ENCODE data around the gene DVL3.

DVL3 gene

DNA sequence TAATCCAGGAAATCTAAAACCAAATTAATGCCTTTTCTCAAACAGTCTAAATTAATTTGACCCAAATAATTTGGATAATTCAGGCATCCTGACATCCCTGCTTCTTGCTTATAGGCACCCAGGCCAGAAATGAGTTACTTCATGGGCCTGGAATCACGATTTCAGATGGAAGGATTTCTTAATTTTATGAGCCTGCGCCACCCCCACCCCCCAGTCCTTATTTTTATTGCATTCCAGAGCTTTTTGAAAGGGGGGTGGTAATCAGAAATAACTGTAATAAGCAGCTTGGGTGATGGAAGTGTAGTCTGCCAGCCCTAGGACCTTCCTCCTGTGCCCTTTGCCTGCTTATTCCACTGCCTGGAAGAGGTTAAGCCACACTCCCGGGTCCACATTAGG lies 20.8 kb downstream of the DVL3 start:
- no peak for DNase-seq (ENCODE audit: low read depth)
- TF ChIP-seq POLR2A (IDR thresholded peaks at IDR 0.05; ENCODE audit: extremely low read depth, insufficient read length): no peak
- TF ChIP-seq MYC (IDR thresholded peaks at IDR 0.05; ENCODE audit: low read depth, low read length): no peak
- TF ChIP-seq, protein P1, sequence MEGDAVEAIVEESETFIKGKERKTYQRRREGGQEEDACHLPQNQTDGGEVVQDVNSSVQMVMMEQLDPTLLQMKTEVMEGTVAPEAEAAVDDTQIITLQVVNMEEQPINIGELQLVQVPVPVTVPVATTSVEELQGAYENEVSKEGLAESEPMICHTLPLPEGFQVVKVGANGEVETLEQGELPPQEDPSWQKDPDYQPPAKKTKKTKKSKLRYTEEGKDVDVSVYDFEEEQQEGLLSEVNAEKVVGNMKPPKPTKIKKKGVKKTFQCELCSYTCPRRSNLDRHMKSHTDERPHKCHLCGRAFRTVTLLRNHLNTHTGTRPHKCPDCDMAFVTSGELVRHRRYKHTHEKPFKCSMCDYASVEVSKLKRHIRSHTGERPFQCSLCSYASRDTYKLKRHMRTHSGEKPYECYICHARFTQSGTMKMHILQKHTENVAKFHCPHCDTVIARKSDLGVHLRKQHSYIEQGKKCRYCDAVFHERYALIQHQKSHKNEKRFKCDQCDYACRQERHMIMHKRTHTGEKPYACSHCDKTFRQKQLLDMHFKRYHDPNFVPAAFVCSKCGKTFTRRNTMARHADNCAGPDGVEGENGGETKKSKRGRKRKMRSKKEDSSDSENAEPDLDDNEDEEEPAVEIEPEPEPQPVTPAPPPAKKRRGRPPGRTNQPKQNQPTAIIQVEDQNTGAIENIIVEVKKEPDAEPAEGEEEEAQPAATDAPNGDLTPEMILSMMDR (IDR thresholded peaks at IDR 0.05; ENCODE audit: low read depth, low read length): no peak
- TF ChIP-seq, protein P2, sequence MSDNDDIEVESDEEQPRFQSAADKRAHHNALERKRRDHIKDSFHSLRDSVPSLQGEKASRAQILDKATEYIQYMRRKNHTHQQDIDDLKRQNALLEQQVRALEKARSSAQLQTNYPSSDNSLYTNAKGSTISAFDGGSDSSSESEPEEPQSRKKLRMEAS (IDR thresholded peaks at IDR 0.05; ENCODE audit: low read depth, low read length): no peak
- H3K4me3 ChIP-seq (ENCODE audit: low read depth, low read length): peak overlapping the region; percentile 82

DNA sequence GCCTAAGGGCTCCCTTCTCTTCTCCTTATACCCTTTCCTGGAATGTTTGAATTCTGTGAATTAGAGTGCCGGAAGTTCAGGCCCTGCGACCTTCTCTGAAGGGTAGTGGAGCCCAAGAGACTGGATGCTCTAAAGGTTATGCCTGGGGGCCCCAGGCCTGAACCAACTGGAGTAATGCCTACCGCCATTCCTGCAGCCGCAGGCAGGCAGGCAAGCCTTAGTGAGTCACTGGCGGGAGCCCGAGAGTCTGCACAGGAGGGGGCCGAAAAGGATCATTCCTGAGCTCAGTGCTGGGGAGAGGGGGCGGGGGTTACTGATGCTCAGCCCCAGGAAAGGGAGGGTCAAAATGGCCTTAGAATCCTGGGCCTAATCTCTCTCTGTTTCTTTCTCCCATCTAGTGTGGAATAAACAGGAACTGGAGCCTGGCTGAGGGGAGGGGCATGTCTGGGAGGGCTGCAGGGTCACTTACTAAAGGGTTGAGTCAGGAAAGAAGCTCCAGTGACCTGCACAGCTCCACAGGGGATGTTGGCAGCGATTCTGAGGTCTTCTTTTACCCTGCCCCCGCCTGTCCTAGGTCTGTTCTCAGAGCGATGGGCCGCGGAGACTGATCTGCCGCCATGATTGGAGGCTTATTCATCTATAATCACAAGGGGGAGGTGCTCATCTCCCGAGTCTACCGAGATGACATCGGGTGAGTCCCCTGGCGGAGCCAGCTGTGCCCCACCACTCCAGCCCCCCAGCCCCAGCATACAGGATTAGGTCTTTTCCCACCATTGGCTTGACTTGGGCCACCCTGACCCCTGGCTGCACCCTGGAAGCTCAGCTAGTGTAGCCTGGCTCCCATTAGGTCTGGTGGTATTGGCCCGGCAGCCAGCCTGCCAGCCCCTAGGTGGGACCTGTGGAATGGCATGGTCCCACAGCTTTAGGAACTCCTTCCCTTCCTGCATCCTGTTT lies 21.5 kb downstream of the DVL3 start:
- TF ChIP-seq, protein P2 (IDR thresholded peaks at IDR 0.05; ENCODE audit: low read depth, low read length): no peak
- TF ChIP-seq MYC (IDR thresholded peaks at IDR 0.05; ENCODE audit: low read depth, low read length) (no peak), POLR2A (IDR thresholded peaks at IDR 0.05; ENCODE audit: extremely low read depth, insufficient read length) (no peak)
- TF ChIP-seq, protein P1 (IDR thresholded peaks at IDR 0.05; ENCODE audit: low read depth, low read length): no peak
- peak; percentile 69 for DNase-seq (ENCODE audit: low read depth)
- peak overlapping the region; percentile 82 for H3K4me3 ChIP-seq (ENCODE audit: low read depth, low read length)

DNA sequence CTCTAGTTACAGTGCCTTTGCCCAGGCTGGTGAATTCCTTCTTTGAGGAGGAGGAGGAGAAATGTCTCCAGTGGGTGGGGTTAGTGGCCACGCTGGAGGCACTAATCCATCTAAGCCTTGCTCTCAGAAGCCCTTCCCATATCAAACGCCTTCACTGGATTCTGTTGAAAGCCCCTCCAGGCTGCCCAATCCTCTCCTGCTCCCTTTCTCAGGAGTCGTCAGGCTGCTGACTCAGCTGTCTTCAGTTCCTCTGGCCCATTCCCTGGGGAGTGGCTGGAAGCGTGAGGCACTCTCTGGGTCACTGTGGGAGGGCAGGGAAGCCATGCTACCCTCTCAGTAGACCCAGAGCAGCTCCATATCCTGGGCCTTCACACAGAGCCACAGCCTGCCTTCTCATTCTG lies 22.2 kb downstream of the DVL3 start:
- DNase-seq (ENCODE audit: low read depth): peak; percentile 48
- no peak overlapping the region for H3K4me3 ChIP-seq (ENCODE audit: low read depth, low read length)
- TF ChIP-seq MYC (IDR thresholded peaks at IDR 0.05; ENCODE audit: low read depth, low read length) (no peak), POLR2A (IDR thresholded peaks at IDR 0.05; ENCODE audit: extremely low read depth, insufficient read length) (no peak)
- TF ChIP-seq, protein P1 (IDR thresholded peaks at IDR 0.05; ENCODE audit: low read depth, low read length): no peak
- TF ChIP-seq, protein P2 (IDR thresholded peaks at IDR 0.05; ENCODE audit: low read depth, low read length): no peak

DNA sequence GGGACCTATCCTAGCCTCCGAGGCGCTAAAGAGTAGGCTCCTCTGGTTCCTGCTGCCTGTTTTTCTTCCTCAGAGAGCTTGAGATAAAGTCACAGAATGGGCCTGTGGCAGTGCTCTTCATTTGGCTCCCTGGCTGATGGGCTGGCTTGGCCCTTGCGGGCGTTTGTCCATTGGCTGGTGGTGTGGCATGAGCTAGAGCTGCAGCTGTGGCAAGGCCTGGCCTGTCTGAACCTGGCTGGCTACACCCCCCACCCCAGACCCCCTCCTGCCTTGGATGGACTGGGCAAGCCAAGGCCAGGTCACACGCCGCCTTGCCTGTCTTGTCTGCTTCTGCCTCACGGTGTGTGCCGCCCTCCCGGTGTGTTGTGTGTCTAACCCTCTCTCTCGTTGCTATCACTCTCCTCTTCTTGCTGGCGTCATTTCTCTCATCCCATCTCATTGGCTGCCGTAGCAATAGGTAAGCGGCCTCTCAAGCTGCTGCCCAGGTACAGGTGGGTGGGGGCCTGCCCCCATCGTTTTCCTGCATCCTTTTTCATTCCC lies 22.7 kb downstream of the DVL3 start:
- H3K4me3 ChIP-seq (ENCODE audit: low read depth, low read length): no peak overlapping the region
- no peak for DNase-seq (ENCODE audit: low read depth)
- TF ChIP-seq, protein P2 (IDR thresholded peaks at IDR 0.05; ENCODE audit: low read depth, low read length): no peak
- TF ChIP-seq MYC (IDR thresholded peaks at IDR 0.05; ENCODE audit: low read depth, low read length): no peak
- no peak for TF ChIP-seq POLR2A (IDR thresholded peaks at IDR 0.05; ENCODE audit: extremely low read depth, insufficient read length)

DNA sequence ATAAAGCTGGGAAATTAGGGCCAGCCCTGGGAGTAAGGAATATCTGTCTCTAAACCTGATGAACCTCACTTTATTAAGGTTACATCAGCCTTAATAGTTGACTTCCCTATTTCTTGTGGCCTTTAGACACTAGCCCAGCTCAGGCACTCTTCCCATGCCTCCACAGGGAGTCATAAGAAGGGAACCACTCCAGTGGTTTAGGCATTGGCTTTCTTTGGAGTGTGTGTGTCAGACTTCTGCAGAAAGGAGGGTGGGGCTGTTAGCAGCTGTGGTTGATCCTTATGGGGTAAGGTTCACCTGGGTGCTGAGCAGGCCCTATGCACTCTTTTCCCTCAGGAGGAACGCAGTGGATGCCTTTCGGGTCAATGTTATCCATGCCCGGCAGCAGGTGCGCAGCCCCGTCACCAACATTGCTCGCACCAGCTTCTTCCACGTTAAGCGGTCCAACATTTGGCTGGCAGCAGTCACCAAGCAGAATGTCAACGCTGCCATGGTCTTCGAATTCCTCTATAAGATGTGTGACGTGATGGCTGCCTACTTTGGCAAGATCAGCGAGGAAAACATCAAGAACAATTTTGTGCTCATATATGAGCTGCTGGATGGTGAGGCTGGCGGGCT lies 23.5 kb downstream of the DVL3 start:
- no peak overlapping the region for H3K4me3 ChIP-seq (ENCODE audit: low read depth, low read length)
- DNase-seq (ENCODE audit: low read depth): no peak
- TF ChIP-seq, protein P1 (IDR thresholded peaks at IDR 0.05; ENCODE audit: low read depth, low read length): no peak
- no peak for TF ChIP-seq MYC (IDR thresholded peaks at IDR 0.05; ENCODE audit: low read depth, low read length)
- TF ChIP-seq, protein P2 (IDR thresholded peaks at IDR 0.05; ENCODE audit: low read depth, low read length): no peak
- TF ChIP-seq POLR2A (IDR thresholded peaks at IDR 0.05; ENCODE audit: extremely low read depth, insufficient read length): no peak
